Vagina (tissue), 2 donors: Measurements from ENCODE around the gene CSTF1.

Source experiments
- CTCF ChIP-seq, 3 experiments: fragments of 450-650 bp in 2 of 3; fragments of 200-600 bp in 1 of 3; sonication (generic) in 1 of 3; IDR thresholded peaks; one replicate each; pipeline ENCODE4 v1.5.1; 2017 to 2019; ENCODE audit warnings: antibody characterized with exemption in 3 of 3, mild to moderate bottlenecking in 2 of 3, moderate library complexity in 2 of 3
- POLR2A ChIP-seq, 2 donors: fragments of 450-650 bp; IDR thresholded peaks; one replicate each; pipeline ENCODE4 v1.6.1; 2017; ENCODE audit warnings: antibody characterized with exemption in 2 of 2, mild to moderate bottlenecking in 2 of 2, moderate library complexity in 2 of 2

- no peak for TF ChIP-seq CTCF (IDR thresholded peaks at IDR 0.05)
- no peak for TF ChIP-seq POLR2A (IDR thresholded peaks at IDR 0.05)
These were observed 37.5 kb downstream of the CSTF1 start for GRCh38 chr20:56429941-56430340.
